ENCODE results near the gene B4GALNT1.

- TF ChIP-seq POLR2A (IDR thresholded peaks at IDR 0.05; ENCODE audit: extremely low read depth, insufficient read length) (peak; percentile 70), CTCF (IDR thresholded peaks at IDR 0.05; ENCODE audit: low read depth, low read length) (no peak), MYC (IDR thresholded peaks at IDR 0.05; ENCODE audit: low read depth, low read length) (0 out of 2 replicates have a peak, but pooled peaks have one; percentile 26), MAX (IDR thresholded peaks at IDR 0.05; ENCODE audit: low read depth, low read length) (peak; percentile 85)
Measured at GRCh38 chr12:57590864-57591781, 41.9 kb downstream of the B4GALNT1 start, which contains the start of gene PIP4K2C.

All from NB4 (cell line).